ENCODE data around the gene UBE2H. TPM values are rescaled to one million over a fixed set of nuclear protein-coding genes. Genes with fewer than 3 reads are reported as not detected.

The UBE2H gene
- total and polyA plus RNA-seq, 4 donors, result 11.9 to 84.2 (median 23.7) TPM

DNA sequence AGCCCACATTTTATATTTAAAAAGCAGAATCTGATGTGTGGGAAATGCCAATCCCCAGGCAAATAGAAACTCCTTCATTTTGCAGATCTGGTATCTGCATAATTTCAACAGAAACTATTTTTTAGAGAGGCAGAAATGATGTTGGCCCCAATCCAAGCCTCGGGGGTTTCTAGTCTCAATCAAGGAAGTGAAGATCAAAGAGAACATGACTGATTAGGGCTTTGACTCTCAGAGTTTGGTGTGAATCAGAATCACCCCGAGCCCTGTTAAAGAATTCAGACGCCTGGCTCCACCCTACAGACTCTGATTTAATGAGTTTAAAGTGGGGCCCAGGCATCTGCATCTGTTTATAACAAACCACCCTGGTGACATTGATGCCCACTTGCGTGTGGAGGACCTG is 36.7 kb upstream of the UBE2H start:
- H3K4me3 ChIP-seq (ENCODE audit: low read depth in 1 of 3, low read length in 3 of 3), result no peak overlapping the region
- H3K36me3 ChIP-seq (ENCODE audit: control insufficient read depth in 4 of 4, insufficient read depth in 3 of 4, low read depth in 1 of 4, low read length in 3 of 4), result no peaks in the 10 kb centered on the region
- no peaks in the 10 kb centered on the region for H3K9me3 ChIP-seq (ENCODE audit: control insufficient read depth in 4 of 4, low read length in 3 of 4)
- H3K4me1 ChIP-seq (ENCODE audit: control insufficient read depth in 4 of 4, insufficient read depth in 4 of 4, low read length in 3 of 4), result peaks cover 3 to 9% (median 6%) of the 10 kb centered on the region in 4 donors
- no peak overlapping the region for H3K27ac ChIP-seq (ENCODE audit: low read depth in 1 of 2, low read length in 2 of 2)
- DNase-seq (ENCODE audit: low spot score), result no peak
- WGBS, result 50% methylated on average over 4 of the region's 4 CpGs
- no peak overlapping the region for H3K9ac ChIP-seq (ENCODE audit: low read depth in 1 of 2, low read length in 2 of 2)
- no peaks in the 10 kb centered on the region for H3K27me3 ChIP-seq (ENCODE audit: control insufficient read depth in 4 of 4, insufficient read depth in 4 of 4, low read length in 3 of 4)
- TF ChIP-seq SP1 (IDR thresholded peaks at IDR 0.05) (no peak), NR2F2 (IDR thresholded peaks at IDR 0.05) (no peak), HNF4A (conservative IDR thresholded peaks at IDR 0.05) (no peak), EGR1 (IDR thresholded peaks at IDR 0.05; ENCODE audit: low read depth in 2 of 2) (no peak), GABPA (IDR thresholded peaks at IDR 0.05 in 1 of 2, conservative IDR thresholded peaks at IDR 0.05 in 1 of 2) (no peak), TAF1 (conservative IDR thresholded peaks at IDR 0.05) (no peak), YY1 (IDR thresholded peaks at IDR 0.05) (no peak), RXRA (IDR thresholded peaks at IDR 0.05) (no peak), FOXA2 (IDR thresholded peaks at IDR 0.05) (no peak), FOXA1 (IDR thresholded peaks at IDR 0.05) (no peak), JUND (IDR thresholded peaks at IDR 0.05) (no peak), HNF4G (IDR thresholded peaks at IDR 0.05) (no peak), RAD21 (IDR thresholded peaks at IDR 0.05) (no peak)
- TF ChIP-seq, protein P1, sequence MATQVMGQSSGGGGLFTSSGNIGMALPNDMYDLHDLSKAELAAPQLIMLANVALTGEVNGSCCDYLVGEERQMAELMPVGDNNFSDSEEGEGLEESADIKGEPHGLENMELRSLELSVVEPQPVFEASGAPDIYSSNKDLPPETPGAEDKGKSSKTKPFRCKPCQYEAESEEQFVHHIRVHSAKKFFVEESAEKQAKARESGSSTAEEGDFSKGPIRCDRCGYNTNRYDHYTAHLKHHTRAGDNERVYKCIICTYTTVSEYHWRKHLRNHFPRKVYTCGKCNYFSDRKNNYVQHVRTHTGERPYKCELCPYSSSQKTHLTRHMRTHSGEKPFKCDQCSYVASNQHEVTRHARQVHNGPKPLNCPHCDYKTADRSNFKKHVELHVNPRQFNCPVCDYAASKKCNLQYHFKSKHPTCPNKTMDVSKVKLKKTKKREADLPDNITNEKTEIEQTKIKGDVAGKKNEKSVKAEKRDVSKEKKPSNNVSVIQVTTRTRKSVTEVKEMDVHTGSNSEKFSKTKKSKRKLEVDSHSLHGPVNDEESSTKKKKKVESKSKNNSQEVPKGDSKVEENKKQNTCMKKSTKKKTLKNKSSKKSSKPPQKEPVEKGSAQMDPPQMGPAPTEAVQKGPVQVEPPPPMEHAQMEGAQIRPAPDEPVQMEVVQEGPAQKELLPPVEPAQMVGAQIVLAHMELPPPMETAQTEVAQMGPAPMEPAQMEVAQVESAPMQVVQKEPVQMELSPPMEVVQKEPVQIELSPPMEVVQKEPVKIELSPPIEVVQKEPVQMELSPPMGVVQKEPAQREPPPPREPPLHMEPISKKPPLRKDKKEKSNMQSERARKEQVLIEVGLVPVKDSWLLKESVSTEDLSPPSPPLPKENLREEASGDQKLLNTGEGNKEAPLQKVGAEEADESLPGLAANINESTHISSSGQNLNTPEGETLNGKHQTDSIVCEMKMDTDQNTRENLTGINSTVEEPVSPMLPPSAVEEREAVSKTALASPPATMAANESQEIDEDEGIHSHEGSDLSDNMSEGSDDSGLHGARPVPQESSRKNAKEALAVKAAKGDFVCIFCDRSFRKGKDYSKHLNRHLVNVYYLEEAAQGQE (IDR thresholded peaks at IDR 0.05), result no peak
- TF ChIP-seq, protein P2, sequence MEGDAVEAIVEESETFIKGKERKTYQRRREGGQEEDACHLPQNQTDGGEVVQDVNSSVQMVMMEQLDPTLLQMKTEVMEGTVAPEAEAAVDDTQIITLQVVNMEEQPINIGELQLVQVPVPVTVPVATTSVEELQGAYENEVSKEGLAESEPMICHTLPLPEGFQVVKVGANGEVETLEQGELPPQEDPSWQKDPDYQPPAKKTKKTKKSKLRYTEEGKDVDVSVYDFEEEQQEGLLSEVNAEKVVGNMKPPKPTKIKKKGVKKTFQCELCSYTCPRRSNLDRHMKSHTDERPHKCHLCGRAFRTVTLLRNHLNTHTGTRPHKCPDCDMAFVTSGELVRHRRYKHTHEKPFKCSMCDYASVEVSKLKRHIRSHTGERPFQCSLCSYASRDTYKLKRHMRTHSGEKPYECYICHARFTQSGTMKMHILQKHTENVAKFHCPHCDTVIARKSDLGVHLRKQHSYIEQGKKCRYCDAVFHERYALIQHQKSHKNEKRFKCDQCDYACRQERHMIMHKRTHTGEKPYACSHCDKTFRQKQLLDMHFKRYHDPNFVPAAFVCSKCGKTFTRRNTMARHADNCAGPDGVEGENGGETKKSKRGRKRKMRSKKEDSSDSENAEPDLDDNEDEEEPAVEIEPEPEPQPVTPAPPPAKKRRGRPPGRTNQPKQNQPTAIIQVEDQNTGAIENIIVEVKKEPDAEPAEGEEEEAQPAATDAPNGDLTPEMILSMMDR (IDR thresholded peaks at IDR 0.05; ENCODE audit: low read depth, low read length, missing input control), result no peak
- TF ChIP-seq, protein P3, sequence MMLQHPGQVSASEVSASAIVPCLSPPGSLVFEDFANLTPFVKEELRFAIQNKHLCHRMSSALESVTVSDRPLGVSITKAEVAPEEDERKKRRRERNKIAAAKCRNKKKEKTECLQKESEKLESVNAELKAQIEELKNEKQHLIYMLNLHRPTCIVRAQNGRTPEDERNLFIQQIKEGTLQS (IDR thresholded peaks at IDR 0.05), result no peak
- TF ChIP-seq, protein P4, sequence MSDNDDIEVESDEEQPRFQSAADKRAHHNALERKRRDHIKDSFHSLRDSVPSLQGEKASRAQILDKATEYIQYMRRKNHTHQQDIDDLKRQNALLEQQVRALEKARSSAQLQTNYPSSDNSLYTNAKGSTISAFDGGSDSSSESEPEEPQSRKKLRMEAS (IDR thresholded peaks at IDR 0.05), result no peak
- TF ChIP-seq, protein P5, sequence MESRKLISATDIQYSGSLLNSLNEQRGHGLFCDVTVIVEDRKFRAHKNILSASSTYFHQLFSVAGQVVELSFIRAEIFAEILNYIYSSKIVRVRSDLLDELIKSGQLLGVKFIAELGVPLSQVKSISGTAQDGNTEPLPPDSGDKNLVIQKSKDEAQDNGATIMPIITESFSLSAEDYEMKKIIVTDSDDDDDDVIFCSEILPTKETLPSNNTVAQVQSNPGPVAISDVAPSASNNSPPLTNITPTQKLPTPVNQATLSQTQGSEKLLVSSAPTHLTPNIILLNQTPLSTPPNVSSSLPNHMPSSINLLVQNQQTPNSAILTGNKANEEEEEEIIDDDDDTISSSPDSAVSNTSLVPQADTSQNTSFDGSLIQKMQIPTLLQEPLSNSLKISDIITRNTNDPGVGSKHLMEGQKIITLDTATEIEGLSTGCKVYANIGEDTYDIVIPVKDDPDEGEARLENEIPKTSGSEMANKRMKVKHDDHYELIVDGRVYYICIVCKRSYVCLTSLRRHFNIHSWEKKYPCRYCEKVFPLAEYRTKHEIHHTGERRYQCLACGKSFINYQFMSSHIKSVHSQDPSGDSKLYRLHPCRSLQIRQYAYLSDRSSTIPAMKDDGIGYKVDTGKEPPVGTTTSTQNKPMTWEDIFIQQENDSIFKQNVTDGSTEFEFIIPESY (IDR thresholded peaks at IDR 0.05), result no peak
